ENCODE measurements around the gene MAST3.
"Not testable (repeated sequence)": the region's sequence is repeated elsewhere in the genome, so short reads cannot be mapped to it uniquely, and the experiment has no call there.

Gene MAST3

DNA sequence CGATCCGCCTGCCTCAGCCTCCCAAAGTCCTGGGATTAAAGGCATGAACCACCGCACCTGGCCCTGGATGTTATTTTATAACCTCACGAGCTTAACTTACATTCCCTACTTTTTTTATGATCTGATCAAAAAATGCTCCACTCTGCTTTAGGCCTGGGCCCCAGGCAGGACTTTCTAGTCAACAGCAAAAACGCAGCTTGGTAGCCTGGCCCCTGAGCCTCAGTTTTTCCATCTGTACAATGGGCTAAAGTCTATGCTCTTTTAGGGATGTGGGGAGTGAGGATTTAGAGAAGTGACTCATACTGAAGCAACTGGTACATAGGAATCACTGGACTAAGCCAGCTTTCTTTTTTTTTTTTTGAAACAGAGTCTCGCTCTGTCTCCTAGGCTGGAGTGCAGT lies 43.5 kb downstream of the MAST3 start:
- DNase-seq: no peak

DNA sequence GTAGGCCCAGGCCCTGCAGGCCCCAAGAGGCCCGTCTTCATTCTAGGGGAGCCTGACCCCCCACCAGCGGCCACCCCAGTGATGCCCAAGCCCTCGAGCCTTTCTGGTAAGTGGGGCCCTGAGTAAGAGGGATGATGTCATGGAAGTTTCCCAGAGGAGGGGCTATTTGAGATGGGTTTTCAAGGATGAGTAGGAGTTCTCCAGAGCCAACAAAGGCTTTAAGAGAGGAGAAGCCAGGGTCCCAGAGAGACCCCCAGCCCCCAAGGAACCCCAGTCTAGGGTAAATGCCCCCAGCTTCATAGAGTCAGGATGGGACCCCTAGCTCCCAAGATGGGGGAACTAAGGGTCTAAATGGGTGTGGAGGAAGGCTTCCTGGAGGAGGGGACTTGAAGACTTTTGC lies 46.3 kb downstream of the MAST3 start:
- DNase-seq: no peak

DNA sequence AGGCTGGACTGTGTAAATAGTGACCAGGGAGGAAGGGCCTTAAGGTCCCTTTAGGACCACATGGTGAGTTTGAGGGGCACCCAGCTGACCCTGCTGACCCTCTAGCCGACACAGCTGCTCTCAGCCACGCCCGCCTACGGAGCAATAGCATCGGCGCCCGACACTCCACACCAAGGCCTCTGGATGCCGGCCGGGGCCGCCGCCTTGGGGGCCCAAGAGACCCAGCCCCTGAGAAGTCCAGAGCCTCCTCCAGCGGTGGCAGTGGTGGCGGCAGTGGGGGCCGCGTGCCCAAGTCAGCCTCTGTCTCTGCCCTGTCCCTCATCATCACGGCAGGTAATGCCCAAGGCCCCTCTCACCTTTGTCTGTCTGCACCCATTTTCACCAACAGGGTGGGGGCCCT lies 46.8 kb downstream of the MAST3 start:
- DNase-seq: no peak

DNA sequence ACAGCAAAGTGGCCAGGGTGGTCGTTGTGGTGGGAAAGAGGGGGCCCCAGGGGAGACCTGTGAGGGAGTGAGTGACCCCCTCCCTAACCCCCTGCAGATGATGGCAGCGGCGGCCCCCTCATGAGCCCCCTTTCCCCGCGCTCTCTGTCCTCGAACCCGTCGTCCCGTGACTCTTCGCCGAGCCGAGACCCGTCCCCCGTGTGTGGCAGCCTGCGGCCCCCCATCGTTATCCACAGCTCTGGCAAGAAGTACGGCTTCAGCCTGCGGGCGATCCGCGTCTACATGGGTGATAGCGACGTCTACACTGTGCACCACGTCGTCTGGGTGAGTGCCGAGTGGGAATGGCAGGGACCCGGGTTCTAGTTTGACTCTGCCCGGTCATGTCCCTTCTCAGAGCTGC lies 47.3 kb downstream of the MAST3 start:
- DNase-seq: no peak

DNA sequence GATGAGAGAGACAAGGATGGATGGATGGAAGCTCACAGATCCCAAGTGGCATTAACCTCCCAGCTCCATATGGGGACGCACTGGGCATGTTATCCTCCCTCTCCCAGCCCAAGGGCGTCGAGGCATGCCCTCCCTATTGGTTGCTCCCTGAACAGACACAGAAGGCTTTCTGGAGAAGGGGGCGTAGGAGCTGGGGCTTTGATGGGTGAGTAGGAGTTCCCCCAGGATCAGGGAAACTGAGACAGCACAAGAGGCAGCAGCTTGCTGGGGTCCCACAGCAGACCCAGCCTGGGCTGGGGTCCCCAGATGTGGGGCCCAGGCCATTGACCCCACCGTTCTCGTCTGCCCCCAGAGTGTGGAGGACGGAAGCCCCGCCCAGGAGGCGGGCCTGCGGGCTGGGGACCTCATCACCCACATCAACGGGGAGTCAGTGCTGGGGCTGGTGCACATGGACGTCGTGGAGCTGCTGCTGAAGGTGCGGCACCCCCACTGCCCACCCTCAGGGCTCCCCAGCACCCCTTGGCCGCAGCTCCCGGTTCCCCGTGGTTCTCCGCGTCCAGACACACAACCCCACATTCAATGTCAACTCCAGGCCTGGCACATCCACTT lies 47.9 kb downstream of the MAST3 start:
- DNase-seq: no peak

DNA sequence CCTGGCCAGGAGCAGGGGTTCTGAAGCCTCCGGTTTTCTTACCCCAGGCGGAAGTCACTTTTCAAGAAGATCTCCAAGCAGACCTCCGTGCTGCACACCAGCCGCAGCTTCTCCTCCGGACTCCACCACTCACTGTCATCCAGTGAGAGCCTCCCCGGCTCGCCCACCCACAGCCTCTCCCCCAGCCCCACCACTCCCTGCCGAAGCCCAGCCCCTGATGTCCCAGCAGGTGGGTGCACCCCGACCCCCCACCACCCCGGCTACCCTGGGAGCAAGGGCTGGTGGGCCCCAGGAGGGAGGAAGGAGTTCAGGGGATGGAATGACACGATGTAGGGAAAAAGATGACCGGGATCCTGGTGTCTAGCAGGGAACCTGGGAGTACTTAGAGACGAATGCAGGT lies 49.8 kb downstream of the MAST3 start:
- no peak for DNase-seq

DNA sequence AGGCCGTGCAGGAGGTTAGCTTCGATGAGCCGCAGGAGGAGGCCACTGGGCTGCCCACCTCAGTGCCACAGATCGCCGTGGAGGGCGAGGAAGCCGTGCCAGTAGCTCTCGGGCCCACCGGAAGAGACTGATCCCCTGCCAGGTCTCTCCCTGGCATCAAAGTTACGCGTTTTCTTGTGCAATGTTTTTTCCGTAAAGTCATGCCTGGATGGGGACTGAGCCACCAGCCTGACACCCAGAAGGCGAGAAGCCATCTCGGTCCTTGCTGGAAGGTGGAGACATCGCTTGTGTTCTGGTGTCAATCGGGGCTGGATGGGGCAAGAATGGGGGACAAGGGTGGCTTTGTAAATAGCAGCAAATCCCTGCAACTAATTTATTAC lies 52.0 kb downstream of the MAST3 start:
- no peak for DNase-seq

DNA sequence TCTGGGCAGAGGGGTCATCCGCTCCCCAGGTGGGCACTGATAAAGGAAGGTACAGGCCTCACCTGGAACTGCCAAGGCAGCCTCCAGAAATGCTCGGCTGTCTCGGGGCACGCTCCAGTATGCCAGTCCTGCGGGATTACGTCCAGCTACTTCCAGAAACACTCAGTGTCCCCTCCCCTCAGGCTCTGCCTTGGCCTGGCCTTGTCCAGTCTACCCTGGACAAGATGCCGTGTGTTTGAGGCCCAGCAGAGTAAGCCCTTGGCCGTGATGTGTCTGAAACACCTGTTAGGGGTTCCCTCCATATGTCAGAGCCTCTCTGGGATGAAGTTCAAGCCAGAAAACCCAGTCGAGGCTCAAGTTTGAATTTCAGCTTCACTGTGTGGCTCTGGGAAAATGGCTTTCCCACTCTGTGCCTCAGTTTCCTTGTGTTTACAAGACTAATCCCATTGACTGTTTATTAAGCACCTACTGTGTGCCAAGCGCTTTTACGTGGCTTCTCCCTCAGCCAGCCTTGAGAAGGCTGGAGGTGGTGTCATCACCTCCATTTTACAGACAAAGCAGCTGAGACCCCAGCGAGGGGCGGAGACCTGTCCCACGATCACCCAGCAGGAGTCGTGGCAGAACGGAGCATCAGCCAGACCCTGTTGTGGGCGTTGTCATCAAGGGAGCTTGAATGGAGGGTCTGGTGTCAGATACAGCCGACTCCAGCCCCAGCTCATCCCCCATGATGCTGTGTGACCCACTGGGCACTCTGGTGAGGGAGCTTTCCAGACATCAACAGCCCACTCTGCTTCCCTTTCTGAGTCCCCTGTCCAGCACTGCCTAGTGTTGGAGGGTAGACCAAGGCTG lies 53.4 kb downstream of the MAST3 start:
- no peak for DNase-seq

DNA sequence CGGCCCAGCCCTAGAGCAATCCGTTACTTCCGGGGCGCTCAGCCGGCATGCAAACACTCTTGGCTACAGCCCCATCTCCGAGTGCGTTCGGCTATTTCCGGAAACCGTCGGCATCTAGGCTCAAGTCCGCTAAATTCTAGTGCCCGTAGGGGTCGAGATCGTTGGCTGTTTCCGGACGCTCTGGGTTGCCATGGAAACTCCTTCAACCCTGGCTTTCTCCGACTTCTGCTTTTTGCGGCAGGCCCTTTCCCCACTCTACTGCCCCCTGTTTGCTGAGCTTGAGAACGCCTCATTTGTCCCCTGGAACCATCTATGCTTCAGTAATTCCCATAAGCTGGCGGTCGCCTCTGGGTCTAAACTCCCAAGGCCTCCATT lies 54.9 kb downstream of the MAST3 start:
- DNase-seq: peak; percentile 100

DNA sequence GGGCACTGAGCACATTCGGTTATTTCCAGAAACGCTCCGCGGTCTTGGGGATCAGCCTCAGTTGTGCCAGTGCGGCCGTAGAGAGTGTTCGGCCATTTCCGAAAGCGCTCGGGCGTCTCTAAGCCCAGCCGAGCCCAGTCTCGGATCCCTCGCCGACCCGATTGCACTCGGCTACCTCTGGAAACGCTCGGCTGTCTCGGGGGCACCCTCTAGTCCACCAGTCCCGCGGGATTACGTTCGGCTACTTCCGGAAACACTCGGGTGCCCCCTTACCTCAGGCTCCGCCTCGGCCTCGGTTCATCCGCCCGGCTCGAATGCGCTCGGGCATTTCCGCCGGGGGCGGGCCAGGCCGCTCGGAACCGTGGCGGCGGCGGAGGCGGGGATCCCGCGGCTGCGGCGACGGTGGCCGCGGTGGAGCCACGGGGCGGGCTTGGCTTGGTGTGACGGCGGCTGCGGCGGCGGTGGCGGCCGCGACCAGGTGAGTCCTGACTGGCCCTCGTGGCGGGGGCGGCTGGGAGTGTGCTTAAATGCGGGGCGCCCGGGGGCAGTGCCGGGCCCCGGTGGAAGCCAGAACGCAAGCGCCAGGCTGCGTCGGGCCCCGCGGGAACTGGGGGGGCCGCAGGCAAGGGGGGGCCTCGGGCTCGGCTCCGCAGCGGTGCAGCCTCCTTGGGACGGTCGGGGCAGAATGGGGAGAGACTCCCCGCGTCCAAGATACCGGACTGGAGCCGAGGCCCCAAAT lies 55.4 kb downstream of the MAST3 start, which contains the start of gene PIK3R2:
Gene PIK3R2, plus strand, starts transcription at position 347 of the 739 bp plus-strand sequence. CDS start 2,717 bp downstream, outside the sequence.
- DNase-seq: peak; percentile 99

DNA sequence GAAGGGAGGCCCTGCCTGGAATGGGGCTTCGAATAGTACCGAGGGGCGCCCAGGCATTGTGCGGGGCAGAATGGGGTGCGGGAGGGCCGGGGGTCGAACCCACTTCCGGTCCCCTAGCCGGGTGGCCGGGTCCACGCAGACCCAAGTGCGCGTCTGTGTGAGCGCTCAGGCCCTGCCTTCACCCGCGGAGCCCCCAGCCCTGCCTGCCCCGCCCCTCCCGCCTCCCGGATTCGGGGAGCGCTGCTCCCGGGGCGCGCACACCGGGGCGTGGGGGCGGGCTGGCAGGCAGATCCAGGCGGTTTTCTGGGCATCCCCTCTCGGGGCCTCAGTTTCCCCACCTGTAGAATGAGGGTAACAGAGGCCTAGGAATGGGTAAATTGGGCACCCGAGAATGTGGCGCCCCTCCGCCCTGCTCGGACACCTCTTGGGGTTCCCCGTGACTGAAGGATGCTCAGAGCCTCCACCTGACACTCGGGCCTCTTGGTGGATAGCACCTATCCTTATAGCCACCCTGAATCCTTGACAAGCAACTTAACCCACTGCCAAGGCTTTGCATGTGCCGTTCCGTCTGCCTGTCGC lies 56.1 kb downstream of the MAST3 start:
- DNase-seq: no peak

DNA sequence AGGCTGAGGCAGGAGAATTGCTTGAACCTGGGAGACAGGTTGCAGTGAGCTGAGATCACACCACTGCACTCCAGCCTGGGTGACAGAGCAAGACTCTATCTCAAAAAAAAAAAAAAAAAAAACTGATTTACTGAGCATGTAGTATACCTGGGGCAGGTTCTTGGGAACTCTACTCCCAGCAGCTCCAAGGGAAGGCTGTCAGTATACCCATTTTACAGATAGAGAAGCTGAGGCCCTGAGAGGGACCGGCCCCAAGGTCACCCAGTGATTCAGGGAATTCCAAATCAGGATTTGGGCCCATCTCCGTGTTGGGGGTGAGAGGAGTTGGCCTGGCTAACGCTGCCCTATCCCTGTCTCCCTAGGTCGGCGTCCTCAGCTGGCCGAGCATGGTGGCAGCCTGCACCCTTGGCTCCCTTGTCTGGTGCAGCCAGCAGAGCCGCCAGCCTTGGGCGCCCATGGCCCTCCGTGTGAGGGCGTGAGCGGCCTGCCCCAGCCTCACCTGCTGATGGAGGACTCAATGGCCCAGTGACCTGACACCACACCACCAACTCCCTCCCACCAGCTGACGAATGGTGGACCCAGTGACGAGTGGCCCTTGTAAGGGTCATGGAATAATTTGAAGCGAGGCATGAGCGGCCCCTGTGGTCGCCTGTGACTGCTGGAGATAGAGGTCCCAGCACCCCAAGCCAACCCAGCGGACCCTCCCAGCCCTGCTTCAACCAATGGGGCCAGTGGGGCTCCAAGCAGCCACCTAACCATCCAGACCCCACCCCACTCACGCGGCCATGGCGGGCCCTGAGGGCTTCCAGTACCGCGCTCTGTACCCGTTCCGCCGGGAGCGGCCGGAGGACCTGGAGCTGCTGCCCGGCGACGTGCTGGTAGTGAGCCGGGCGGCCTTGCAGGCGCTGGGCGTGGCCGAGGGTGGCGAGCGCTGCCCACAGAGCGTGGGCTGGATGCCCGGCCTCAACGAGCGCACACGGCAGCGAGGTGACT lies 57.8 kb downstream of the MAST3 start:
- DNase-seq: no peak

DNA sequence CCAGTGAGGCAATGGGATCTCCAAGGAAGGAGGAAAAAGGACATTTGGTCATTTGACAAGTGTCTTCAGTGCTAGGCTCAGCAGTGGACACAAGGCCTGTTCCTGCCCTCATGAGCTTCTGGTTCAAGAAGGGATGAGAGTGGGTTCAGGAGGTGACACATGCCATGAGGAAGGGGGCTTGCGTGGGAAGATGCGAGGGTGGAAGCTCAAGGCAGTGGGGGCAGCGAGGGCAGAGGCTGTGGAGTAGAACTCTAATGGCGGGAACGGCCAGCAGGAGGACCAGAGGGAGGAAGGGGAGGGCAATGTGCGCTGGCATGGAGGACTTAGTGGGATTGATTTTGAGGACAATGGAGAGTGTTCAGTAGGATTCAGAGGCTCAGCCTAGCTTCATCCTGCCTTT lies 58.7 kb downstream of the MAST3 start:
- DNase-seq: no peak

DNA sequence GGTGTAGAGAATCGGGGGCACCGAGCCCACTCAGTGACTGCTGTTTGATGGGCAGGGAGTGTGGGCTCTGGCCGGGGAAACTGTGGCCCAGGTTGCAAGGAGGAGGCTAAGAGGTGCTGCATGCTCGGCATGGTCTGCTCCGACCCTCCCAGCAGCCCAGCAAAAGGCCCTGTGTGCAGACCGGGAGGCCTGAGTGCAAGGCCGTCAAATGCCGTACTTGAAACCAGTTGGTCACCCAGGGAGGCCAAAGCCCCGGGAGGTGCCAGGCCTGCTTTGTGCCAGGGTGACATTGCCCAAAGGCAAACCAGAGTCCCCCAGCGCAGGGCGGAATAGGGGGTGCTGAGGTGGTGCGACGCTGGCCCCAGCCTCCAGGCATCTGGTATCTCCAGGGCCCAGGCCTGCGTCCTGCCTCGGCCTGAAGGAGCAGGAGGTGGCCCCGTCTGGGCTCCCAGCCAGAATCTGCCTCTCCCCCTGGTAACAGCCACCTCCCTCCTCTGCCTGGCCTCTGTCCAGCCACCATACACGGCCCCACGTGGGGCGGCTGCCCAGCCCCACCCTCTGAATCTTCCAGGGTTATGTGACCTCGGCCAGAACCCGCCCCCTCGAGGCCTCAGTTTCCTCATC lies 59.4 kb downstream of the MAST3 start:
- peak; percentile 98 for DNase-seq

DNA sequence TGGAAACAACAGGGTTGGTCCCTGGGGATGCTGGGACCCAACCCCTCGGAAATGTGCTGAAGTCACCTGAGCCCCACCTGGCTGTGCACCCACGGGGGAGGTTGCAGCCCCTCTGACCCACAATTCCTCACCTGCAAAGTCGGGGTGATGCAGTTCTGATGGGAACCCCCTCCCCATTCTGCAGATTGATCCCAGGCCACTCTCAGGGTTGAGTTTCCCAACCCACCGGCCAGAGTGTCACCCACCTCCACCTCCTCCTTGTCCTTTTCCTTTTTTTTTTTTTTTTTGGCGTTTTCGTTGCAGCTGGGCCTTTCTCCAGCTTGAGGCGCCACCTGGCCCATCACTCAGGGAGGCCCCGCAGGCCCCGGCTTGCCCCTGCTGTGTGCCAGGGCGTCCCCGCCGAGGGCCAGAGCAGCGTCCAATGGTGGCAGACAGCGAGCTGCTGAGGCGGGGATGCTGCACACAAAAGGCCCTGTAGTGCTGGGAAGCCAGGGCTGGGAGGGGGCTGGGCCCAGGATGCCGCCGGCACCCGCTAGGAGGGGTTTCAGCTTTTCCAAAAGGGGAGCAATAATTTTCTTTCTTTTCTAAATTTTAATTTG lies 60.0 kb downstream of the MAST3 start:
- DNase-seq: peak; percentile 52

DNA sequence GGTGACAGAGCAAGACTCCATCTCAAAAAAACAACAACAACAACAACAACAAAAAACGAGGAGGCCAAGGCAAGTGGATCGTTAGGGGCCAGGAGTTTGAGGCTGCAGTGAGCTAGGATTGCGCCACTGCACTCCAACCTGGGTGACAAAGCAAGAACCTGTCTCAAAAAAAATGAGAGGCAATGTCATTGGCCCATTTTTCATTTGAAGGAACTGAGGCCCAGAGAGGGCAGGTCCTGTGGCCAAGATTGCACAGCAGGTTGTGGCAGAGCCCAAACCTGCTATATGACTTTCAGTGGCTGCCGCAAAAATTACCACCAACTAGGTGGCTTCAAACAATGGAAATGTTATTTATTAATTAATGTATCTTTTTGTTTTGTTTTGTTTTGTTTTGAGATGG lies 60.9 kb downstream of the MAST3 start:
- no peak for DNase-seq

DNA sequence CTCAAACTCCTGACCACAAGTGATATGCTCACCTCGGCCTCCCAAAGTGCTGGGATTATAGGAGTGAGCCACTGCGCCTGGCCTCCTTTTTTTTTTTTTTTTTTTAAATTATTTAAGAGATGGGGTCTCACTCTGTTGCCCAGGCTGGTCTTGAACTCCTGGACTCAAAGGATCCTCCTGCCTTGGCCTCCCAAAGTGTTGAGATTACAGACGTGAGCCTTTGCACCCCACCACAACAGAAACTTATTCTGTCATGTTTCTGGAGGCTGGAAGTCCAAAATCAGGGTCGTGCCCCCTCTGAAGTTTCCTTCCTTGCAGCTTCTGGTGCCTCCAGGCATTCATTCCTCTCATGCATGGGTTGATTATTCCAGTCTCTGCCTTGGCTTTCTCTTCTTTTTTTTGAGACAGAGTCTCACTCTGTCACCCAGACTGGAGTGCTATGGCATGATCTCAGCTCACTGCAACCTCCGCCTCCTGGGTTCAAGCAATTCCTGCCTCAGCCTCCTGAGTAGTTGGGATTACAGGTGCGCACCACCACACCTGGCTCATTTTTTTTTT lies 61.6 kb downstream of the MAST3 start:
- not testable (repeated sequence) for DNase-seq

DNA sequence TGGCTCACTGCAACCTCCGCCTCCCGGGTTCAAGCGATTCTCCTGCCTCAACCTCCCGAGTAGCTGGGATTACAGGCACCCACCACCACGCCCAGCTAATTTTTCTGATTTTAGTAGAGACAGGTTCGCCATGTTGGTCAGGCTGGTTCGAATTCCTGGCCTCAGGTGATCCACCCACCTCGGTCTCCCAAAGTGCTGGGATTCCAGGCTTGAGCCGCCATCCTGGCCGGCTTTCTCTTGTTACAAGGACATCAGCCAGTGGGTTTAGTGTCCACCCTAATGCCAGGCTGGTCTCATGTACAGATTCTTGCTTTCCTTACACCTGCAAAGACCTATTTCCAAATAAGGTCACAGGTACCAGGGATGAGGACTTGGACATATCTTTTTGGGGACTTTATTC lies 62.2 kb downstream of the MAST3 start:
- no peak for DNase-seq

DNA sequence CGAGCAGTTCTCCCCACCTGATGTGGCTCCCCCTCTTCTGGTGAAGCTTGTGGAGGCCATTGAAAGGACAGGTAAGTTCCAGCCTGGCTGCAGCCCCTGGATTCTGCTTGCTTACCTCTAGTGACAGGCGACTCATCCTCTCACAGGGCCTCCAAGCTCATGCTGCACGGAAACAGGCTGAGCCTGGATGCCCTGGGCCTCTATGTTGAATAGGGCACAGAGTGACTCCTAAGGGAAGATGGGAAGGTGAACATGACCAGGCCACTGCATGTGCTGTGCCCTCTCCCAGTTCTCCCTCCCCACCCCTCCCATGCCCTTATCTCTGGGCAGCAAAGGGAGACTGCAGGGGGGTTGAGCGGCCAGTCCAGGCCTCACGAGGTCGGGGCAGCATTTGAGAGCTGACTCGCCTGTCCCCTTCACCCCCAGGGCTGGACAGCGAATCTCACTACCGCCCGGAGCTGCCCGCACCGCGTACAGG lies 63.0 kb downstream of the MAST3 start:
- peak; percentile 82 for DNase-seq

DNA sequence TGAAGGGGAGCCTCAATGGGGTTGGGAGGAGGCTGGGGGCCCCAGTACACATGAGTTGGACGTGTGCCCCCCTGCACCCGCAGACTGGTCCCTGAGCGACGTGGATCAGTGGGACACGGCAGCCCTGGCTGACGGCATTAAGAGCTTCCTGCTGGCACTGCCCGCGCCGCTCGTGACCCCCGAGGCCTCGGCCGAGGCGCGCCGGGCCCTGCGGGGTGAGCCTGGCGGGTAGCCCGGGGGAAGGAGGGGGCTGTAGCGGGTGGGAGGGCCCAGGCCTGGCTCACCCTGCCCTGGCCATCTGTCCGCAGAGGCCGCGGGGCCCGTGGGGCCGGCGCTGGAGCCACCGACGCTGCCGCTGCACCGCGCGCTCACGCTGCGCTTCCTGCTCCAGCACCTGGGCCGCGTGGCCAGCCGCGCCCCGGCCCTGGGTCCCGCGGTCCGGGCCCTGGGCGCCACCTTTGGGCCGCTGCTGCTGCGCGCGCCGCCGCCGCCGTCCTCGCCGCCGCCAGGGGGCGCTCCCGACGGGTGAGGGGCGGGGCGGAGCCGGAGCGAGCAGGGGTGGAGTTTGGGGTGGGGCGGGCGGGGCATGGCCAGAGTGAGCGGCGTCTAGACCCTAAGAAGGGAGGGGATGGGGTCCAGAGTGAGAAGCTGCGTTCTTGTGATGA lies 63.5 kb downstream of the MAST3 start:
- DNase-seq: peak; percentile 79

Data from hematopoietic multipotent progenitor cell treated with erythropoietin and hydrocortisone succinate and interleukin-3 and kit ligand, for 6 days (in vitro differentiated cells).